ENCODE results near the gene CHRNA9.
"Not testable (repeated sequence)": the region's sequence is repeated elsewhere in the genome, so short reads cannot be mapped to it uniquely, and the experiment has no call there.

The CHRNA9 gene

GRCh38 chr4:40392241-40392640 is 57.1 kb downstream of the CHRNA9 start:
- not testable (repeated sequence) for DNase-seq

- no peak for DNase-seq
These were observed 59.1 kb downstream of the CHRNA9 start for GRCh38 chr4:40394236-40394635.

- DNase-seq: no peak
These were observed 60.2 kb downstream of the CHRNA9 start for GRCh38 chr4:40395166-40395900.

GRCh38 chr4:40395908-40396793 is 61.0 kb downstream of the CHRNA9 start:
- no peak for DNase-seq

GRCh38 chr4:40399578-40399977 is 64.4 kb downstream of the CHRNA9 start:
- DNase-seq: no peak

- DNase-seq: no peak
These were observed 66.0 kb downstream of the CHRNA9 start for GRCh38 chr4:40401096-40401495.

- DNase-seq: no peak
These were observed 66.5 kb downstream of the CHRNA9 start for GRCh38 chr4:40401631-40402030.

- DNase-seq: no peak
These were observed 67.4 kb downstream of the CHRNA9 start for GRCh38 chr4:40402556-40402955.

GRCh38 chr4:40403081-40403480 is 67.9 kb downstream of the CHRNA9 start:
- DNase-seq: no peak
